ACHN (cell line): ENCODE results near the gene CERS6.
"Not testable (repeated sequence)": the region's sequence is repeated elsewhere in the genome, so short reads cannot be mapped to it uniquely, and the experiment has no call there.

Experiments used
- DNase-seq: peaks from one replicate; pipeline ENCODE4 v3.0.0-alpha.2; 2015
- in situ Hi-C: cut with HindIII; loops from 2 replicates; pipeline ENCODE4 v1.10.0; 2017; ENCODE audit warnings: low sequenced_read_pairs, low pct_ligation_motif_present, low pct_unique_long_range_greater_than_20kb

Gene CERS6

DNA sequence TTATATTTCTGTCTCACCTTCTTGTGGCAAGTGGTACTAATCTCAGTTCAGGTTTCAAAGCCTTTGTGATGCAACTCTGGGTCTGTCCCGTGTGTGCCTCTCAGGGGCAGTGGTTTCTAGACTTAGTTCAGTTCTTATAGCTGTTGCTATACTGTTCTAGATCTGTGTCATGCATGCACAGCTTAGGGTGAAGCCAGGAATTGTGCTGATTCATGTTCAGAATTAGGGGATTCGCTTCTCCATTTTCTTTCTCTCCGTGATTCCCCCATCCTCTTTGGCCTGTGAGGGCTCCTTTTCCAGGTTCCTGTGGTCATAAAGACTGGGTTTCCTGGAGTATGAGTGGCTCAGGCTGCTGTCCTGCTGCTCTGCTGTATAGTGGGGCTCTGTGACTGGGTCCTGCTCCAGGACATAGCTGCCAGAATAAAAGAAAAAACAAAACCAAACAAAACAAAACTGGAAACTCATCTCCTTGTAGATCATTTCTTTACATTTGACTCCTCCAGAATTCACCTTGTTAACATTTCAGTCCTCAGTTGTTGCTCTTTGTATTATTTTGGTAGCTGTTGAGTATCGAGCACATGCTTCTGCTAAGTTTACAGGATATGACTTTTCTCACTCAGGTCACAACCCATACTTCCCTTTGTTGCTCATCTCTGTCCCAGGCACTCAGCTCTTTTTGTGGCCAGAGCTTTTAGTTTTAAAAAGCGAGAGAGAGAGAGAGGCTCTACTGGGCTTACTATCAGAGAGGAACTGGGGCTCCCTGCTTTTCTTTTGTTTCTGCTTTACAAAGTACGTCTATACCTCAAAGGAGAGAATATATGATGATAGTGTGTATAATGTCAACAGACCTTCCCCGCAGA is 34.2 kb downstream of the CERS6 start:
- peak; percentile 8 for DNase-seq
- in situ Hi-C loops, result no loop called here

DNA sequence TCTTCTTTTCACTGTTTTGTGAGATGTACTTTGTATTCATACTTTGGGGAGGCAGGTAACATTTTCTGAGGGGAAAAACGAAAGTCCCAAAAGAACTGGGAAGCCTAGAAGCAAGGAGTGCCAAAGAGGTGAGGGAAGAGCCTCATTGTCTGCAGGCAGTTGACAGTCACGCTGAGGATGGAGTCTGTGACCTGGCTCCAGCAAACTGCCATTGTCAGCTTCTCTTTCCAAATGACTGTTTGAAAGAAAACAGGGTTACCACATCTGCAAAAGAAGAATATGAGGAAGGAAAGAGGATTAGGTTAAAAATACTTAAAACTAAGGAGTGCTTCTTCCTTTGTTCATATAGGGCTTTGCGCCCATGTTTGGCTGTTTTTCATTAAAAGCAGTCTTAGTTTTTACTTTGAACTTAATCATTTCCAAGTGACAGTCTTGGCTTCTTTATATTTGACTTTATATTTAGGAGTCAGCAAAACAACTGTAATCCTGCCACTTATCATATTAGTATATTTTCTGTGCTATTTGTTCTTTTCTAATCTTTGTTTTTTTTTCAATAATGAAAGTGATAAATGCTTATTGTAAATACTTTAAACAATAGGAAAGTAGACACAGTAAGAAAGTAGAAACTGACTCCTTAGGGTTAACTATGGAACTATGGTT is 35.0 kb downstream of the CERS6 start:
- DNase-seq, result no peak
- in situ Hi-C loops, result no loop called here

DNA sequence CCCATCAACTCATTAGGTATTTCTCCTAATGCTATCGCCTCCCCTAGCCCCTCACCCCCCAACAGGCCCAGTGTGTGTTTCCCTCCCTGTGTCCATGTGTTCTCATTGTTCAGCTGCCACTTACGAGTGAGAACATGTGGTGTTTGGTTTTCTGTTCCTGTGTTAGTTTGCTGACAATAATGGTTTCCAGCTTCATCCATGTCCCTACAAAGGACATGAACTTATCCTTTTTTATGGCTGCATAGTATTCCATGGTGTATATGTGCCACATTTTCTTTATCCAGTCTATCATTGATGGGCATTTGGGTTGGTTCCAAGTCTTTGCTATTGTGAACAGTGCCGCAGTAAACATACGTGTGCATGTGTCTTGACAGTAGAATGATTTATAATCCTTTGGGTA is 35.7 kb downstream of the CERS6 start:
- in situ Hi-C loops, DNase-seq: not testable (repeated sequence)

DNA sequence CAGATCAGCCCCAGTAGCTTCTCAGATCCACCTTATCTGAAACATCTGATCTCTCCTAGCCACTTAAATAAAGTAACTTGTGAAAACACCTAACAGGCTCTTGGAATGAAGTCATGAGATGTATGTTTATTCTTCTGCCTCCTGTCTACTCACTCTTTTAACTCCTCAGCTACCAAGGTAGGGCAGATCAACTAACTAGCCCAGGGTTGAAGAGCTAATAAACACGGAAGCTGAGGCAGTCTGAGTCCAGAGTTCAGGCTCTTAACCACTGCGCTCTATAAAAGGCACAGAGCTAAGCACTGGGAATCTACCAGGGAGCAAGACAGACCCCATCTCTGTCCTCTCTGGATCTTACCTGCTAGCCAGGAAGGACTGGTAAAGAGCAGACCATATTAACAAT is 37.1 kb downstream of the CERS6 start:
- DNase-seq, in situ Hi-C loops: not testable (repeated sequence)

DNA sequence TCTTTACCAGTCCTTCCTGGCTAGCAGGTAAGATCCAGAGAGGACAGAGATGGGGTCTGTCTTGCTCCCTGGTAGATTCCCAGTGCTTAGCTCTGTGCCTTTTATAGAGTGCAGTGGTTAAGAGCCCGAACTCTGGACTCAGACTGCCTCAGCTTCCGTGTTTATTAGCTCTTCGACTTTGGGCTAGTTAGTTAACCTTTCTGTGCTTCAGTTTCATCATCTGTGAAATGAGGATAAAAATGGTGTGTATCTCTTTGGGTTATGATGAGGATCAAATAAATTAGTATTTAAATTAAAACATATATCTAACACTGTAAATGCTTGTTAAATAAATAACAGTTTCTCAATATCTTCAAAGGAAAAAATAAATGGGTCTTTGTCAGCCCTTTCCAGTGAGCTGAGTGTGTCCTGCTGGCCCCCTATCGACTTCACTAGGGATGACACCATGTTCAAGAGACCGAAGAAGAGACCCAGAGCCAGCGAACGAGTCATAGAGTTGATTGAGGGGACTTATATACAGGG is 38.2 kb downstream of the CERS6 start:
- in situ Hi-C loops, result no loop called here

DNA sequence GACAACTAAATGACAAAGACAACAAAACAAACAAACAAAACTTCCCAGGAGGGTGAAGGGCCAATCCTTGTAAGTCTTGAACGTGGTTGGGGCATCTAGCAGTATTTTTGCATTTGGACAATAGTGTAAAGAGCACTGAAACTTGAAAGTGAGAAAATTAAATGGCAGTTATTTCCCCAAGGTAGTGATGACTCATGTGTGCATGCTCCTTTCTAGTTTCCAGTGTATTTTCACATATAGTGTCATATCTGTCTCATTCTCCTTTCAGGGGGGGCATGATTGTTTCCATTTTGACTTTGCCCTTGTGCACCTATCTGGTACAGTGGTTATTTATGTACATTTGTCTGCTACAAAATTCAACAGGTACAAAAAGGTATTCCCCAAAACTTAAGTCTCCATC is 39.5 kb downstream of the CERS6 start:
- in situ Hi-C loops, result no loop called here

More for the DNA sequence above, 38.2 kb downstream of the CERS6 start:
- DNase-seq, result peak; percentile 44

DNA sequence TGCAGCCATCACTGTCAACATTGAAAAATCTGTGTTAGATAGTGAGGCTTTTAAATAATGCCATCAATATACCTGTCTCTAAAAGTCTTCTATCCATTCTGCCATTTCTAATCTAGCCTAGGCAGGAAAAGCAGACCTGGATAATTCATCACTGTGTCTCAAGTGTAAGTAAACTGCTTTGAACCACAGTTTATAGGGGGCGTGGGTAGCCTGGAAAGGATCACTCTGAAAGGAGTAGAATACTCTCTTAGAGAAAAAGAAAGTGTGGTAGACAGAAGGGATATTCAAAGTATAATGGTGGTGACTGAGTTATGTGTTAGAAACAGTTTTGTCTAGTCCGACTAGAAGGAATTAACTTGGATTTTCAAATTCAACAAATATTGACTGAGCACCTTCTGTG is 40.8 kb downstream of the CERS6 start:
- no peak for DNase-seq
- in situ Hi-C loops, result no loop called here

More for the DNA sequence above, 39.5 kb downstream of the CERS6 start:
- DNase-seq, result no peak

DNA sequence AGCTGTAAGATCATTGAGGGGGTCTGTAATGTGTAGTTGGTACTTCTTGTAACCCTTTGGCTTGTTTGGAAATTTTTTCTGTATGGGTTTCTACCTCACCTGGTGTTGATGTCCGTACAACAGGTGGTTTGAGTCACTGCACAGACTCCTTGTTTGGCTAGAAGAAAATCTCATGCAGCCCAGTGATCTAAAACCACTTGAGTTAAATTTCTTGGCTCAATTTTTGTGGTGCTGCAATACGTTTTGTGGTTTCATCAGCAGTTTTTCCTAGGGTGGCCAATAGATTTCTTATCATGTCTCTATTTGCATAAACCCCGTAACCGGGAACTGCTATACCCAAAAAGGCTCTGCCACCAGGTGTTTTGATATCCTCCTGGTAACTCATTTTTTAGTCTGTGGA is 43.4 kb downstream of the CERS6 start:
- no peak for DNase-seq

DNA sequence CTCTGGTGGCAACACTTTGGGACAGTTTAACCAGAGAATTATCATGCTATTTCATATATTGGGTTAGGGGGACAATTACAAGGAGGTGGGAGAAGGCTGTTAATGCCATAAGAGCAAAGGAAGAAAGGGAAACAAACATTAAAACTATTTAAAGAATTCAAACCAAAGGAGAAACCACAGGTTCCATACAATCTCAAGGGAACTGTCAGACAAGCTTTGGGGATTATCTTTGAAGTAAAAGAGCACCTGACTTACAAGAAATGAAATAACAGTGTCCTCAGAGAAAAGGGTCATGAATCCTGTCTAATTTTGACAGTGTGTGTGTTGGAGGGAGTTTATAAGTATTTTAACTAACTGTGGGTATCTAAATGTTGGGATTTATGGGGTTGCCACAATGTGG is 44.4 kb downstream of the CERS6 start:
- in situ Hi-C loops, result no loop called here
- DNase-seq, result no peak

More for the DNA sequence above, 43.4 kb downstream of the CERS6 start:
- in situ Hi-C loops, result no loop called here

DNA sequence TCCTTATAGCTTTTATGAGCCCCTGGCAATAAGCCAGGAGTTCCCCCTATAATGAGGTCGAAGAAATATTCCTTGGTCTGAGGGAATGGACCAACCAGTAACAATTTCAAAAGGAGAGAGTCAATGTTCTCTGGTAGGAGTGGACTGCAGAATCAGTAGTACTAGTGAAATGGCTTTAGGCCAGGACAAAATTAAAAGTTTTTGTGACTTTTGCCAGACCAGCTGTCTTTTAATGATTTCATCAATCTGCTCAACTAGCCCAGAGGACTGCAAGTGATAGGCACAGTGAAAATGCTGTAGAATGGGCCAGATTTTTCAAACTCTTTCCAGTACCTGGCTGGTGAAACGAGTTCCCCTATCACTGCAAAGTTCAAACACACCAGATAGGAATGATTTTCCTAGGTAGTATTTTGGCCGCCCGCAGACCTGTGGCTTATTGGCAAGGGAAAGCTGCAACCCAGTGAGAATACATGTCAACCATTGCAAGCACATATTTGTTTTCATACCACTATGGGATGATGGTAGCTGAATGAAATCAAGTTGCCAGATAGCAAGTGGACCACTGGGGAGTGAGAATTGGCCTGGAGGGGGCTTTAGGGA is 45.5 kb downstream of the CERS6 start:
- in situ Hi-C loops, result no loop called here

DNA sequence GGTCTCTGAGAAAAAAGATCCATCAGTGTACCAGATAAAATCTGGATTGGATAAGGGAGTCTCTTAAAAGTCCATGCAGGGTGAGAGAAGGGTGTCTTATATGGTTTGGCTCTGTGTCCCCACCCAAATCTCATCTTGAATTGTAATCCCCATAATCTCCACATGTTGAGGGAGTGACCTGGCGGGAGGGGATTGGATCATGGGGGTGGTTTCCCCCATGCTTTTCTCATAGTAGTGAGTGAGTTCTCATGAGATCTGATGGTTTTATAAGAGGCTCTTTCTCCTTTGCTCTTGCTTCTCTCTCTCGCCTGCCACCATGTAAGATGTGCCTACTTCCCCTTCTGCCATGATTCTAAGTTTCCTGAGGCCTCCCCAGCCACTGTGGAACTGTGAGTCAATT is 46.8 kb downstream of the CERS6 start:
- in situ Hi-C loops, DNase-seq: not testable (repeated sequence)

More for the DNA sequence above, 45.5 kb downstream of the CERS6 start:
- DNase-seq, result no peak

DNA sequence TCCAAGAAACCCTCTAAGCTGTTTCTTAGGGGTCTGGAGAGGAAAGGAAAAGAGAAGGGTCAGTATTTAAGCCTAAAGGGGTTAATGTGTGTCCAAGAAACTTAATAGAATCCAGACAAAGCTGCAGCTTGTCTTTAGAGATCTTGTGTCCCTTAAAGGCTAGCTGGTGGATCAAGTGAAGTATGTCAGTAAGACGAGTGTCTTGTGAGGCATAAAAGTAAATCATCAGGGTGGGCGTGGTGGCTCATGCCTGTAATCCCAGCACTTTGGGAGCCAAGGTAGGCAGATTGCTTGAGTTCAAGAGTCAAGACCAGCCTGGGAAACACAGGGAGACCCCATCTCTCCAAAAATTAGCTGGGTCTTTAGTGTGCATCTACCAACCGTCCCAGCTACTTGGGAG is 47.8 kb downstream of the CERS6 start:
- DNase-seq, result no peak
- in situ Hi-C loops, result no loop called here

DNA sequence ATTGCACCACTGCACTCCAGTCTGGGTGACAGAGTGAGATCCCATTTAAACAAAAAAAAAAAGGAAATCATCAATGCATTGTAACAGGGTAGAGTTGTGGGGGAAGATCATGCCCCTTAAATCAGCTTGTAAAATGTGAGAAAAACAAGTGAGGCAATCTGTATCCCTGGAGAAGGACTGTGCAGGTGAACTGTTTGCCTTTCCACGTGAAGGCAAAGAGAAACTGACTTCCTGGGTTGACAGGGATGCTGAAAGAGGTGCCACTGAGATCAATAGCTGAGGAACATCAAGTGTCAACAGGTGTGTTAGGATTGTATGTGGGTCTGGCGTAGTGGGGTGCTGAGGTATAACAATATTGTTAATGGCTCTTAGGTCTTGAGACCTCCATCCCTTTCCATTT is 48.3 kb downstream of the CERS6 start:
- in situ Hi-C loops, result no loop called here
- DNase-seq, result no peak

DNA sequence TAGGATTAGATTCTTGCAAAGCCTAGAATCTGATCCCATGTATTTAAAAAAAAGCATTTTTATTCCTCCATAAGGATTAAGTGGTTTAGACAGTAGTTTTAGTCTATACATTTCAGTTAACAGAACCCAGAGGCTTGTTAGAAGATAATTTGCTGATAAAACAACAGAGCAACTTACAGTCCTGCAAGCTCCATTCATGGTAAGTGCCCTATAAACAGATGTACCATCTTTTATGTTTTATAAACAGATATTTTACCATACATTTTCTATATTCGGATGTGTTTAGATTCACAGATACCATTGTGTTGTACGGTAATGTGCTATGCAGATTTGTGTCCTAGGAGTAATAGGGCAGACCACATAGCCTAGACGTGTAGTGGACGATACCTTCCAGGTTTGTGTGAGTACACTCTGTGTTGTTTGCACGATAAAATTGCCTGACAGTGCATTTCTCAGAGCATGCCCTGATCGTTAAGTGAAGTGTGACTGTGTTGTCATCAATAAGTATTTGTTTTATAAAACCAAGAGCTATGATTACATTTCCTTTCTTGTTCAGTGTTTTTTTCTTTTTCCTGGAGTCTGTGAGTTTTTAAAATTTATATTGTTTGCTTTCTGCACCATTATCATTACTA is 54.2 kb downstream of the CERS6 start:
- no peak for DNase-seq
- in situ Hi-C loops, result no loop called here

DNA sequence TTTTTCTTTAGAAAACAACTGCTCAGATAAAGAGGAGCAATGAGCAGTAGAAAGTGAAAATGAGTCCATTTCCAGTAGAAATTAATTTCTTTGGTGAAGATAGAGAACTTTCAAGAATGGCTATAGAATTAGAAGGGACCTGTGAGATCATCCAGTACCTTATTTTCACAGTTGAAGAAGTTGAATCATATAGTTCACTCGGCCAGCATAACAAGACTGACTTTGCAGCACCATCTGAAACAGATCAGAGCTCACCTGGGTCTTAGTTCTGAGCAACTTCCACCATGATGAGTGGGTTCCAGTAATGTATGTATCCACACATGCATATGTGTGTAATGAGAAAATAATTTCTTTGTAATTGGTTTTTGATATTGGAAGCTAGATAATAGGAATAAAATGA is 58.6 kb downstream of the CERS6 start:
- in situ Hi-C loops, result no loop called here

DNA sequence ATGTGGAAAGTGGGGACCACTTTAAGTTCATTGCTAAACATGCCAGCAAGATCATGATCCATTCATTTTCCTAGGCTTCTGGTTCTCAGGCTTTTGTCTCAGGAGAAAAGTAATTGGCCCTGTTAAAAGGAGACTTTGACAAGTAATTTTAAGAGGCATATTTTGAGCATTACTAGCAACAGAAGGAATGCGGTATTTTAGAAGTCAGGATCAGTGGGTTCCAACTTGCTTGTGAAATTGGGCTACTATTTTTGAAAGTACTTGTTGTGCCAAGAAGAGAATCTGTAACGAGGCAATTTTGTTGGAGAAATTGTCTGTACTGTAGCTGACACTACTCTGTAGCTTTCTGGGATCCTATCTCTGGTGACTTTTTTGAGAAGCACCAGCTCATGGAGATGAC is 59.4 kb downstream of the CERS6 start:
- DNase-seq, result peak; percentile 49
- in situ Hi-C loops, result no loop called here

More for the DNA sequence above, 58.6 kb downstream of the CERS6 start:
- no peak for DNase-seq

DNA sequence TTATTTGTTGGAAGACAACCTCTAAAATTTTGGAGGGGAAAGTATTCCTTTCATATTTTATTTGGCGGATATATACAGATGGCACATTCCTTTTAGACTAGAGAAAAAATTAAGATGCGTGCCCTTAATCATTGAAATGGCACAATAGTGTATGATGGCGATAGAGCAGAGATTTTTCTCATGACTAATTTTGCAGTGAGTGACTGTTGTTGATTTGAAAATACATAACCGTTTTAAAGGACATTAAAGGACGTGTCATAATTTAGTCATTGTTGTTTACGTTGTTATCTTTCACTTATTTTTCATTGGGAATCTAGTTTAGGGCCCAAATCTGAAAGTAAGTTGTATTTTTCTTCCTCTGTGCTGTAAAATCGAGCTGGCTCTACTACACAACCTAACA is 61.7 kb downstream of the CERS6 start:
- no peak for DNase-seq
- in situ Hi-C loops, result no loop called here

DNA sequence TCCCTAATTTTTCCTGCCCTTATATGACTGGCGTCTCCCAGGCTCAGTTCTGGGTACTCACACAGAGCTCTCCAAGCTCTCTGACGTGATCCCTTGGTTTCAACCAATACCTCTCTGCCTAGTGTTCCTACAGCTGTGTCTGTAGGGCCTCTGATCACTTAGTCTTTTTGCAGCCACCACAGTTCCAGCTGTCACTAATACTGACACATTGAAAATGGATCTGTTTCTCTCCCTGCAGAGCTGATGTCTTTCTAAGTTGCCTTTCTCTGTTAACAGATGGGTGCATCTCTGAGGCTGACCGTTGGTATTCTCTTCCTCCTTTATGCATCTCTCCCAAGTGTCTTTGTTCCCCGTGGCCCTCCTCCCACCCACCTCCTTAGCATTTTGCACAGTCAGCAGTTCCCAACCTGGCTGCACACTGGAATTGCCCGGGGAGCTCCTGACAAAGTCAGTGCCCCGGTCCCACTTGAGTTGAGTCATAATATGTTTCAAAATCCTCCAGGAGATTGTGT is 62.5 kb downstream of the CERS6 start:
- DNase-seq, result peak; percentile 64
- in situ Hi-C loops, result no loop called here
